ENCODE results near the gene CNOT4. TPM values are rescaled to one million over a fixed set of nuclear protein-coding genes. Genes with fewer than 3 reads are reported as not detected.

Gene CNOT4
- total RNA-seq, 2 donors from 2014 or later, result 11.9 to 12.2 TPM

DNA sequence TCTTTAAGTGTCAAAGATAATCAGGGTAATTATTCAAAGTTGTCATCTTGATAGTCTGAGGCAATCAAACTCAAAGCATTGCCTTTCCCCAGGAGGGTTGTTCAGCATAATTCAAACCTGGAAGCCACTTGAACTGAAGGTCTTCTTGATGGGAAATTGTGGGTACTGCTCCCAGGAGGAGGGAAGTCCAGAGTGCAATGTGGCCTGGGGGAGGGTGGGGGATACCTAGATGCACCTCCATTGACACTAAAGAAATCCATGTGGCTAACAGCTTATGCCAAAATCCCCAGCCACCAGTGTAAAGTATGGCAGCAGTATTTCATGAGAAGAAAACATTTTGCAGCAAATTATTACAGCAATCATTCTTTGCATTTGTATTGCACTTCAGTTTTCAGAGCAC, 161.4 kb downstream of the CNOT4 start:
- intact Hi-C loops (cut with DNase I), result no loop called here
- no peak overlapping the region for H3K4me3 ChIP-seq

DNA sequence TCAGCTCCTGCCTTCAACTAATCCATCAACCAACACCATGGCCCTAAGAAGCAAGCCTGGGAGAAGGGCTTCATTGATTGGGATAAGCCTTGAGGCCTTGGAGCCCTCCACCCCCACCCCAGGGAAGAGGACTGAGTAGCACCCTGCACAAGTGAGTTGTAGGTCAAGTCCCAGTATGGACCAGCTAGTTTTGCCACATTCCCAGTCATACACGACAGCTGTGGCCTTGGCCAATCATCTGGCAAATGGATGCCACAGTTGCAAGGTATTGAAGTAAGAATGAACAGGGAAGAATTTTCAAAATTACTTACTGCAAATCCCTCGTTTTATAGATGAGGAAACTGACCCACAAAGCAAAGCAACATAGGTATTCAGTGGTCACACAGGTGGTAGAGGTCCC, 166.5 kb downstream of the CNOT4 start:
- Histone ChIP-seq H3K27me3 (no peaks in the 10 kb centered on the region), H3K27ac (no peak overlapping the region), H3K4me3 (no peak overlapping the region), H3K4me1 (no peaks in the 10 kb centered on the region), H3K36me3 (replicated peaks in 1 of 2; ENCODE audit: insufficient read depth in 1 of 2, low read depth in 2 of 2) (no peaks in the 10 kb centered on the region), H3K9me3 (no peaks in the 10 kb centered on the region)
- 30 to 43% methylated on average over 2 of the region's 2 CpGs for WGBS, 2 donors
- DNase-seq (no peak), ATAC-seq (no peak)
- intact Hi-C loops (cut with DNase I), result no loop called here
- TF ChIP-seq, protein P1, sequence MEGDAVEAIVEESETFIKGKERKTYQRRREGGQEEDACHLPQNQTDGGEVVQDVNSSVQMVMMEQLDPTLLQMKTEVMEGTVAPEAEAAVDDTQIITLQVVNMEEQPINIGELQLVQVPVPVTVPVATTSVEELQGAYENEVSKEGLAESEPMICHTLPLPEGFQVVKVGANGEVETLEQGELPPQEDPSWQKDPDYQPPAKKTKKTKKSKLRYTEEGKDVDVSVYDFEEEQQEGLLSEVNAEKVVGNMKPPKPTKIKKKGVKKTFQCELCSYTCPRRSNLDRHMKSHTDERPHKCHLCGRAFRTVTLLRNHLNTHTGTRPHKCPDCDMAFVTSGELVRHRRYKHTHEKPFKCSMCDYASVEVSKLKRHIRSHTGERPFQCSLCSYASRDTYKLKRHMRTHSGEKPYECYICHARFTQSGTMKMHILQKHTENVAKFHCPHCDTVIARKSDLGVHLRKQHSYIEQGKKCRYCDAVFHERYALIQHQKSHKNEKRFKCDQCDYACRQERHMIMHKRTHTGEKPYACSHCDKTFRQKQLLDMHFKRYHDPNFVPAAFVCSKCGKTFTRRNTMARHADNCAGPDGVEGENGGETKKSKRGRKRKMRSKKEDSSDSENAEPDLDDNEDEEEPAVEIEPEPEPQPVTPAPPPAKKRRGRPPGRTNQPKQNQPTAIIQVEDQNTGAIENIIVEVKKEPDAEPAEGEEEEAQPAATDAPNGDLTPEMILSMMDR (IDR thresholded peaks at IDR 0.05), result no peak
- TF ChIP-seq POLR2A (IDR thresholded peaks at IDR 0.05), result no peak

More for the DNA sequence above, 161.4 kb downstream of the CNOT4 start:
- Histone ChIP-seq H3K4me1 (no peaks in the 10 kb centered on the region), H3K9me3 (no peaks in the 10 kb centered on the region), H3K27me3 (no peaks in the 10 kb centered on the region), H3K27ac (no peak overlapping the region), H3K36me3 (replicated peaks in 1 of 2; ENCODE audit: insufficient read depth in 1 of 2, low read depth in 2 of 2) (no peaks in the 10 kb centered on the region)
- TF ChIP-seq POLR2A (IDR thresholded peaks at IDR 0.05), result no peak
- TF ChIP-seq, protein P1 (IDR thresholded peaks at IDR 0.05), result no peak
- ATAC-seq (no peak), DNase-seq (no peak)

- no peaks in the 10 kb centered on the region for H3K9me3 ChIP-seq
- TF ChIP-seq, protein P1 (IDR thresholded peaks at IDR 0.05), result no peak
- no peak for TF ChIP-seq POLR2A (IDR thresholded peaks at IDR 0.05)
- no peak overlapping the region for H3K4me3 ChIP-seq
- no peaks in the 10 kb centered on the region for H3K4me1 ChIP-seq
- 64 to 73% methylated on average over 10 of the region's 10 CpGs for WGBS, 2 donors
- ATAC-seq (no peak), DNase-seq (no peak)
- no peaks in the 10 kb centered on the region for H3K36me3 ChIP-seq (replicated peaks in 1 of 2; ENCODE audit: insufficient read depth in 1 of 2, low read depth in 2 of 2)
- intact Hi-C loops (cut with DNase I), result no loop called here
- no peak overlapping the region for H3K27ac ChIP-seq
- no peaks in the 10 kb centered on the region for H3K27me3 ChIP-seq
Observed at GRCh38 chr7:135342887-135343286, 167.0 kb downstream of the CNOT4 start.

GRCh38 chr7:135341049-135341448, 168.9 kb downstream of the CNOT4 start:
- ATAC-seq (no peak), DNase-seq (no peak)
- H3K27me3 ChIP-seq, result no peaks in the 10 kb centered on the region
- H3K4me1 ChIP-seq, result no peaks in the 10 kb centered on the region
- H3K27ac ChIP-seq, result no peak overlapping the region
- intact Hi-C loops (cut with DNase I), result no loop called here
- H3K4me3 ChIP-seq, result no peak overlapping the region
- WGBS, 2 donors, result 88 to 90% methylated on average over 4 to 5 of the region's 5 CpGs
- TF ChIP-seq, protein P1 (IDR thresholded peaks at IDR 0.05), result no peak
- TF ChIP-seq POLR2A (IDR thresholded peaks at IDR 0.05), result no peak
- H3K36me3 ChIP-seq (replicated peaks in 1 of 2; ENCODE audit: insufficient read depth in 1 of 2, low read depth in 2 of 2), result no peaks in the 10 kb centered on the region
- no peaks in the 10 kb centered on the region for H3K9me3 ChIP-seq

DNA sequence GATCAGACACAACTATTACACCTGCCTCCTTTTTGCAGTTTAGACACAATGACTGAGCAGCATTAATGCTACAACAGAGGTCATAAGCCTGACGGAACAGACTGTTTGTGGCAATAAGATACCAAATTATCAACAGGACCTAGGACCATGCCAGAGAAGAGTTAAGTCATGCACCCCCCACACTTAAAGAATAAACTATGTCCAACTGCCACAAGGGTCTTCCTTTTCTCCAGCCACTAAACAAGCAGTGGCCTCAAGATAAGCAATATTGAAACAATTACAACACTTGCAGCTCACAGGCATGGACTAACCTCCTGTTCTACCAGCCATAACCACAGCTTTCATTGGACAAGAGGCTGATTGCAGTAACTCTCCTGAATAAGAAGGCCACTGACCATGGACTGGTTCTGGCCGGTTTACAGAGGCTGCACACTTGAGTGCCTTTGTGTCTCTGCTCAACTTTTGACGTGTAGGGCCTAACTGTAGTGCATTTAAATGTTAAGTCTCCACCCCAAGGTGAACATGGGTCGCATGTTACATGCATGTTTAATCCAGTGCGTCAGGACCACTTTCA, 171.8 kb downstream of the CNOT4 start:
- 84 to 86% methylated on average over 5 of the region's 5 CpGs for WGBS, 2 donors
- Histone ChIP-seq H3K4me3 (no peak overlapping the region), H3K36me3 (replicated peaks in 1 of 2; ENCODE audit: insufficient read depth in 1 of 2, low read depth in 2 of 2) (no peaks in the 10 kb centered on the region), H3K9me3 (no peaks in the 10 kb centered on the region), H3K27me3 (no peaks in the 10 kb centered on the region), H3K4me1 (peaks cover 7% of the 10 kb centered on the region), H3K27ac (no peak overlapping the region)
- no peak for DNase-seq
- TF ChIP-seq, protein P1 (IDR thresholded peaks at IDR 0.05), result no peak
- TF ChIP-seq POLR2A (IDR thresholded peaks at IDR 0.05), result no peak
- ATAC-seq, result no peak
- intact Hi-C loops (cut with DNase I), result loop anchor here (5.0 kb wide), 1 partner anchor 56 kb away; no protein-coding TSS in a partner anchor

Measured in body of pancreas (tissue), 4 donors.